GM18498 (cell line): ENCODE measurements around the gene ERGIC1.
A peak's percentile ranks its signal among the peaks of the same experiment; 100 is the strongest.
"Not testable (repeated sequence)": the region's sequence is repeated elsewhere in the genome, so short reads cannot be mapped to it uniquely, and the experiment has no call there.

Experiments used
- ATAC-seq: cut with Tn5 transposase; IDR thresholded peaks from one replicate; pipeline ENCODE4 v1.9.1; 2021; ENCODE audit warnings: mild to moderate bottlenecking, moderate library complexity; ENCODE audit not compliant: unreplicated experiment

The ERGIC1 gene

GRCh38 chr5:172800088-172800551 lies 33.9 kb upstream of the ERGIC1 start:
- no peak for ATAC-seq

DNA sequence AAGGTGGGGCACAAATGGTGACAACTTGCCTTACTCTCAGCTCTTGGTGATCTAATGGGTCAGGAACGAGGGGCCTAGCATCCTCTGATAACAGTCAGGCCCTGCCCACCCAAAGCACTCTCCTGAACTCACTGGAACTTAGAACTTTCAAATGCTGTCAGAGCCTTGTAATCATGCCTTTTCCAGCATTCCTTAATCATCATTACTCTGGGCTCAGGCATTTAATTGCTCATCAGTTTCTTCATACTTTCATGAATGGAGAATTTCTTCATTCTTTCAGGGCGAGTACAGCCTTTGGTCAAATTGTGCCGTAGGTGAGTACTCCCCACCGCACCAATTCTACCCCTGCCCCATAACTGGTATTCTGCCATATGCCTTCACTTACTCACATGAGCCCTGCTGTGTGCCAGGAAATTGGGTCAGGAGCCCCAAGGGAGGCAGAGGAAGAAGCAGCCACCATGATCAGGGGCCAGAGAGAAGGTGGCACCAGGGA lies 32.8 kb upstream of the ERGIC1 start:
- no peak for ATAC-seq

GRCh38 chr5:172802112-172802511 lies 31.9 kb upstream of the ERGIC1 start:
- ATAC-seq = no peak

- ATAC-seq = no peak
Measured at GRCh38 chr5:172802567-172803176, 31.4 kb upstream of the ERGIC1 start.

DNA sequence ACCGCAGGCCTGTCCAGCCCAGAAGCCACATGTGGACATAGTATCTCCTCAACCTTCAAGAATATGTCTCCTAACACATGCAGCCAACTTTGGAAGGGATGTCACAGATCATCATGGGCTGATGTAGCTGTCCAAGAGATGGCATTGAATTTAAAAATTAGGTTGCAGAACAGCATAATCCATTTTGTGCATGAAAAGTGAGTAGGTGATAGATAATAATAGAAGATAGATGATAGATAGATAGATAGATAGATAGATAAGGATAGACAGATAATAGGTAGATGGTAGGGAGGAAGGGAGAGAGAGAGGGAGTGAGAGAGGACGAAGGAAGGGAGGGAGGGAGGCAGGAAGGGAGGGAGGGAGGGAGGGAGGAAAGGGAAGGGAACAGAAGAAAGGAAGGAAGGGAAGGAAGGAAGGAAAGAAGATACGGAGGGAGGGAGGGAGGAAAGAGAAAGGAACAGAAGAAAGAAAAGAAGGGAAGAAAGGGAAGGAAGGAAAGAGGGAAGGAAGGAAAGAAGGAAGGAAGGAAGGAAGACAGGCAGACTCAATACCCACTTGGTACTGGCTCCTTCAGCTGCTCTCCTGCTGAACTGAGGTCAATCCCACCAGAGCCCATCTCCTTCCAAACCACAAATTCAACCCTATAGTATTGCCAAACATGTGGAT lies 28.9 kb upstream of the ERGIC1 start:
- ATAC-seq = no peak

GRCh38 chr5:172805736-172806255 lies 28.3 kb upstream of the ERGIC1 start:
- no peak for ATAC-seq

- peak; percentile 98 for ATAC-seq
Measured at GRCh38 chr5:172806897-172807672, 27.0 kb upstream of the ERGIC1 start.

- no peak for ATAC-seq
Measured at GRCh38 chr5:172807766-172808311, 26.2 kb upstream of the ERGIC1 start.

GRCh38 chr5:172809774-172810173 lies 24.3 kb upstream of the ERGIC1 start:
- ATAC-seq = no peak

DNA sequence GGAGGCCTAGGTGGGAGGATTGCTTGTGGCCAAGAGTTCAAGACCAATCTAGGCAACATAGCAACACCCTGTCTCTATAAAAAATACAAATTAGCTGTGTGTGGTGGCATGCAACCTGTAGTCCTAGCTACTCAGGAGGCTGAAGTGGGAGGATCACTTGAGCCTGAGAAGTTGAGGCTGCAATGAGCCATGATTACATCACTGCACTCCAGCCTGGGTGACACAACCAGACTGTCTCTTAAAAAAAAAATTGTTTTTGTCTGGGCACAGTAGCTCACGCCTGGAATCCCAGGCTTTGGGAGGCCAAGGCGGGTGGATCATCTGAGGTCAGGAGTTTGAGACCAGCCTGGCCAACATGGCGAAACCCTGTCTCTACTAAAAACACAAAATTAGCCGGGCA lies 23.1 kb upstream of the ERGIC1 start:
- ATAC-seq = not testable (repeated sequence)

GRCh38 chr5:172815631-172816030 lies 18.4 kb upstream of the ERGIC1 start:
- ATAC-seq = no peak

- no peak for ATAC-seq
Measured at GRCh38 chr5:172816925-172817562, 17.0 kb upstream of the ERGIC1 start.

GRCh38 chr5:172817664-172818063 lies 16.4 kb upstream of the ERGIC1 start:
- ATAC-seq = no peak

GRCh38 chr5:172818081-172818480 lies 16.0 kb upstream of the ERGIC1 start:
- ATAC-seq = no peak

GRCh38 chr5:172819569-172819968 lies 14.5 kb upstream of the ERGIC1 start:
- no peak for ATAC-seq

DNA sequence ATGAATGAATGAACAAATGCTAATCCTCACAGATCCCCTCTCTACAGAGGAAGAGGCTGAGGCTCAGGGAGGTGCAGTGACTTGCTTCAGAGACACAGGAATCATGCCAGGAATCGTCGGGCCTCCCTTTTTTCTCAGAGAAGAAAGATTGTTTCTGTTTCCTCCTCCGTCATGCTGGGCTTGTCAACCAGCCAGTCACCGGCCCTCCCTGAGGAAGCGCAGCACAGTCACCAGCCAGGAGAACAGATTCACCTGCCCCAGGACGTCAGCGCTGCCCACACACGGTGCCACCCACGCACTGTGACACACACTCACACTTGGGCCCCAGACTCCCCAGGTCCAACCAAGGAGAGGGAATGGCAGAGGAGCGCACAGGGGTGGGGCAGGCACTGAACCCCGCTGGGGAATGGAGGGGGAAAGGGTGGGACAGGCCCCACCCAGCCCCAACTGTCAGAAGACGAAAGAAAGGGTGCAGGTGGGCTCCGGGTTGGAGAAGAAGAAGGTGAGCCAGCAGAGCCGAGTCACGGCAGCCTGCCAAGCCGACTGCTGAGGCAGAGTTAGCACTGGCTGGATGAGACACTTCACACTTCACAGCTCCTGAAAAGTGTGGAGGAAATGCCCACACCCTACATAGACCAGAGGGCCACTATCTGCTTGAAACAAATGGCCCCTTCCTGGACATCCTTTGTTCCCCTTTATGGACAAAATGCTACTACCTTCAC lies 13.8 kb upstream of the ERGIC1 start:
- ATAC-seq = no peak

GRCh38 chr5:172821340-172821985 lies 12.6 kb upstream of the ERGIC1 start:
- ATAC-seq = no peak

DNA sequence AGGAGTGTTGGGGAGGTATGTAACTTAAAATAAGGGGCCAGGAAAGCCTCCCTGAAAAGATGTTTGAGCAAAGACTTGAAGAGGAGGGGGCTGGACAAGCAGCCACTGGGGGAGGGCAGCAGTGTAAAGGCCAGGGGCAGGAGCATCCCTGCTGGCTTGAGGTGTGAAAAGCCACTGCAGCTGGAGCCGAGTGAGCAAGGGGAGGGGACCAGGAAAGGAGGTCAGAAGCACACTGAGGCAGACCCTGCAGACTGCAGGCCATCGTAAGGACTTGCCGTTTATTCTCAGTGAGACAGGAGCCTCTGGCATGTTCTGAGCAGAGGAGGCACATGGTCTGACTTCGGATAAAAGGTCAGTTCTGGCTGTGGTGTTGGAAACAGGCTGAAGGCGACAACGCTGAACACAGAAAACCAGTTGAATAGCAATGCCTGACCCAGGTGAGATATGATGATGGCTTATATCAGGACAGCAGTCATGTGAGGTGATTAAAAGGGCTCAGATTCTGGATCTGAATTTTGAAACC lies 10.2 kb upstream of the ERGIC1 start:
- no peak for ATAC-seq

GRCh38 chr5:172825610-172826204 lies 8.3 kb upstream of the ERGIC1 start:
- no peak for ATAC-seq
